HFFc6 (cell line): Measurements from ENCODE around the gene DKKL1. TPM values are rescaled to one million over a fixed set of nuclear protein-coding genes. Genes with fewer than 3 reads are reported as not detected.
"Not testable (repeated sequence)": the region's sequence is repeated elsewhere in the genome, so short reads cannot be mapped to it uniquely, and the experiment has no call there.

Experiments used
- DNase-seq: peaks from one replicate; pipeline ENCODE4 v3.0.0-alpha.2; 2018
- H3K27ac Mint-ChIP-seq: 2 replicates; pipeline ENCODE4 v1.8.0; 2020; ENCODE audit warnings: mild to moderate bottlenecking, mixed read lengths
- H3K27me3 Mint-ChIP-seq: 2 replicates; pipeline ENCODE4 v1.8.0; 2021; ENCODE audit warnings: mild to moderate bottlenecking, moderate library complexity, mixed read lengths; ENCODE audit not compliant: insufficient read depth
- H3K36me3 Mint-ChIP-seq: 2 replicates; pipeline ENCODE4 v1.8.0; 2021; ENCODE audit warnings: low read depth, mixed read lengths
- H3K4me1 Mint-ChIP-seq: 2 replicates; pipeline ENCODE4 v1.8.0; 2020; ENCODE audit warnings: low read depth, mixed read lengths
- H3K4me3 Mint-ChIP-seq: 2 replicates; pipeline ENCODE4 v1.8.0; 2020; ENCODE audit warnings: mild to moderate bottlenecking, moderate library complexity, mixed read lengths
- H3K9me3 Mint-ChIP-seq: 2 replicates; pipeline ENCODE4 v1.8.0; 2020; ENCODE audit warnings: mild to moderate bottlenecking, mixed read lengths
- long read RNA-seq: library from polyadenylated mRNA; unstranded; transcript quantifications from one replicate; pipeline ENCODE4 v2.0.0, GENCODE V29; 2019
- total RNA-seq, 6 experiments: library from RNA; stranded (reverse); fragmentation: NEBNext Ultra II Directional; extraction: Animal tissue kit (Norgen Biotek cat#: 25700); gene quantifications; 2 replicates in 1 of 6; 3 replicates in 5 of 6; pipeline ENCODE4 v1.2.3, GENCODE V29; 2021
- TF ChIP-seq, protein P1 (sequence below): fragments of 200-600 bp; sonication (generic); IDR thresholded peaks from 2 replicates; pipeline ENCODE4 v1.5.0; 2021; ENCODE audit warnings: antibody characterized with exemption, mild to moderate bottlenecking

Gene DKKL1
- total RNA-seq: not detected
- long read RNA-seq: 0 reads

DNA sequence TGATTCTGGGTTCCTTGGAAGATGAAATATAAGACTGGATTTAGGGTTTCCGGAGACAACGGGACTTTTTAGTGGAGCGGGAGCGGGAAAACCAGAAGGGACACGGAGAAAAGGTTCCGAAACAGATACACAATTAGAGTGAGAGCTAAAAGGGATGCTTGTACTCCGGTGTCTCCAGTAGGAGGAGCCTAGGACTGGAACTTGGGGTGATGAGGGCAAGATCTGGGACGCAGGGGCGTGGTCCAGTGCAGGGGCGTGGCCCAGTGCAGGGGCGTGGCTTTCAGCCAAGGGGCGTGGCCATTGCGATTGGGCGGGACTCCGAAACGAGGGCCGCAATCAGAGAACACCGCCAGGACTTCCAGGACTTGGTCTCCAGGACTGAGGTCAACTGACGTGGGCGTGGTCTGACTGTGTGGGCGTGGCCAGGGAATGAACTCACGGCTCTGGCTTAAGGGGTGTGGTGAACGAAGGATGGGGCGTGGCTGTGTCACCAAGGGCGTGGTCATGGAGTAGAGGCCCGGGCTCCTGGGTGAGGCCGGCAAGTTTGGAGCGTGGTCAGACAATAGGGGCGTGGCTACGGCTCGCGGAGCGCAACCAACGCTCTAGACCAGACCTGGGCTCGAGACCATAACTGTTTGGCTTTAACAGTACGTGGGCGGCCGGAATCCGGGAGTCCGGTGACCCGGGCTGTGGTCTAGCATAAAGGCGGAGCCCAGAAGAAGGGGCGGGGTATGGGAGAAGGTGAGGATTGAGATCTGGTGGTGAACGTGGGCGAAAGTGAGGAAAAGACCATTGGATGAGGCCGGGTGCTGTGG, at the start of gene DKKL1:
DKKL1 (plus strand) TSS at position 610 of the 815 bp plus-strand sequence; CDS start at position 732, 122 bp downstream.
- peak; percentile 99 for DNase-seq
- H3K36me3 Mint-ChIP-seq: peaks cover under 1% of the 10 kb centered on the region; the same call in 1 of the 2 replicates
- H3K4me1 Mint-ChIP-seq: peaks cover 18% of the 10 kb centered on the region

DNA sequence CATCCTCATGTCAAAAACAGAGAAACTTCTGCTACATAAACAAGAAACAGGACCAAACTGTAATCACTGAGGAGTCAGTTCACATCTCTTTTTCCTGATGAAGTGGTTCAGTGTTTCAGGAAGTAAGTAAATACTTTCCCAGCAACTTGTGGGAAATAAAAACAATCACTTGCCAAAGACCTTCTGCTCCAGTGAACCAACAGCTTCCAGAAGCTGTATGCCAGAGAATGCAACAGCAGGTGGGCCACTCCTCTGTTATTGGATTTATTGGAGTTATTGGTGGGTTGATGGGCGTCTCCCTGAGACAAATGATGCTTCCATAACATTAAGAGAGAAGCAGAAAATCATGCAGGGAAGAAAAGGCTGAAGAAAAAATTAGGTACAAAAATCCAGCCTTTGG, 48.6 kb upstream of the DKKL1 start:
- no peaks in the 10 kb centered on the region for H3K4me1 Mint-ChIP-seq
- peaks cover 9% of the 10 kb centered on the region for H3K36me3 Mint-ChIP-seq
- H3K9me3 Mint-ChIP-seq: peaks cover 11% of the 10 kb centered on the region
- no peak overlapping the region for H3K27ac Mint-ChIP-seq
- peaks cover 16% of the 10 kb centered on the region for H3K27me3 Mint-ChIP-seq
- no peak for DNase-seq
- H3K4me3 Mint-ChIP-seq: no peak overlapping the region
- TF ChIP-seq, protein P1, sequence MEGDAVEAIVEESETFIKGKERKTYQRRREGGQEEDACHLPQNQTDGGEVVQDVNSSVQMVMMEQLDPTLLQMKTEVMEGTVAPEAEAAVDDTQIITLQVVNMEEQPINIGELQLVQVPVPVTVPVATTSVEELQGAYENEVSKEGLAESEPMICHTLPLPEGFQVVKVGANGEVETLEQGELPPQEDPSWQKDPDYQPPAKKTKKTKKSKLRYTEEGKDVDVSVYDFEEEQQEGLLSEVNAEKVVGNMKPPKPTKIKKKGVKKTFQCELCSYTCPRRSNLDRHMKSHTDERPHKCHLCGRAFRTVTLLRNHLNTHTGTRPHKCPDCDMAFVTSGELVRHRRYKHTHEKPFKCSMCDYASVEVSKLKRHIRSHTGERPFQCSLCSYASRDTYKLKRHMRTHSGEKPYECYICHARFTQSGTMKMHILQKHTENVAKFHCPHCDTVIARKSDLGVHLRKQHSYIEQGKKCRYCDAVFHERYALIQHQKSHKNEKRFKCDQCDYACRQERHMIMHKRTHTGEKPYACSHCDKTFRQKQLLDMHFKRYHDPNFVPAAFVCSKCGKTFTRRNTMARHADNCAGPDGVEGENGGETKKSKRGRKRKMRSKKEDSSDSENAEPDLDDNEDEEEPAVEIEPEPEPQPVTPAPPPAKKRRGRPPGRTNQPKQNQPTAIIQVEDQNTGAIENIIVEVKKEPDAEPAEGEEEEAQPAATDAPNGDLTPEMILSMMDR: no peak

More for the DNA sequence above, at the start of gene DKKL1:
- Mint-ChIP-seq H3K27me3 (peaks cover 7% of the 10 kb centered on the region), H3K27ac (no peak within 1 kb of the TSS), H3K4me3 (no peak within 1 kb of the TSS), H3K9me3 (no peaks in the 10 kb centered on the region)
- TF ChIP-seq, protein P1: peak; percentile 47; the same call in 1 of the 2 replicates

DNA sequence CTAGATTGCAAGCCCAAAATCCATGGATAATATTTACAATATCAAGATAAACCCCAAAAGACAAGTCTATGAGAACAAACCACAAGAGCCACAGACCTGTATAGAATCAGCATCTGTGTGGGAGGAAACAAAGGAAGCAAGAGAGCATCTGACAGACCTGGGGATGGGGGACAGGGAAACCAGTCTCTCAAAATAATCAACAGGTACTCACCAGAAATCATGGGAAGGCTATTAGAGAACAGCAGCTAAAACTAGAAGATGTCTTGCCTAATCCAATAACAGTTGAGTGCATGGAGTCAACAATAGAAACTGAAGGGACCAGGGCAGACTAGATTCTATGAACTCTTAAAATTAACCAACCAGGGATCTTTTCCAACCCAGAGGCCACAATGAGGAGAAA, 47.4 kb upstream of the DKKL1 start:
- DNase-seq: no peak
- Mint-ChIP-seq H3K27me3 (peaks cover 5% of the 10 kb centered on the region; the same call in 1 of the 2 replicates), H3K27ac (no peak overlapping the region), H3K36me3 (peaks cover 9% of the 10 kb centered on the region), H3K4me3 (no peak overlapping the region), H3K4me1 (no peaks in the 10 kb centered on the region), H3K9me3 (peaks cover 11% of the 10 kb centered on the region)
- TF ChIP-seq, protein P1: no peak

DNA sequence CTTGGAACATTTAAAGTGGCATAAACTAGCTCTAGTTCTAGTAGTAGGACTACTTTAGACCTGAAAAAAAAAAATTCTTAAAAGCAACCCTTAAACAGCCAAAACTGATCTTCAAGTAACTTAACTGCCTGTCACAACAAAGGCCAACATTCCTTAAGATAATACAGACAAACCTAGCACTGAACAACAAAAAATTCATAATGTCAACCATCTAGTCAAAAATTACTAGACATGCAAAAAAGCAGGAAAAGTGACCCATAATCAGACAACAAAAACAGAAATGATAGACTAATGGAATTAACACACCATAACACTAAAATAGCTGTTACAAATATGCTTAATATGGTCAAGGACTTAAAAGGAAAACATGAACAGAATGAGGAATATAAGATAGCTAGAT, 45.4 kb upstream of the DKKL1 start:
- Mint-ChIP-seq H3K27me3 (peaks cover 3% of the 10 kb centered on the region; the same call in 1 of the 2 replicates), H3K36me3 (peaks cover 9% of the 10 kb centered on the region), H3K4me3 (no peak overlapping the region), H3K27ac (no peak overlapping the region), H3K9me3 (peaks cover 15% of the 10 kb centered on the region), H3K4me1 (no peaks in the 10 kb centered on the region)
- DNase-seq: no peak
- TF ChIP-seq, protein P1: no peak

DNA sequence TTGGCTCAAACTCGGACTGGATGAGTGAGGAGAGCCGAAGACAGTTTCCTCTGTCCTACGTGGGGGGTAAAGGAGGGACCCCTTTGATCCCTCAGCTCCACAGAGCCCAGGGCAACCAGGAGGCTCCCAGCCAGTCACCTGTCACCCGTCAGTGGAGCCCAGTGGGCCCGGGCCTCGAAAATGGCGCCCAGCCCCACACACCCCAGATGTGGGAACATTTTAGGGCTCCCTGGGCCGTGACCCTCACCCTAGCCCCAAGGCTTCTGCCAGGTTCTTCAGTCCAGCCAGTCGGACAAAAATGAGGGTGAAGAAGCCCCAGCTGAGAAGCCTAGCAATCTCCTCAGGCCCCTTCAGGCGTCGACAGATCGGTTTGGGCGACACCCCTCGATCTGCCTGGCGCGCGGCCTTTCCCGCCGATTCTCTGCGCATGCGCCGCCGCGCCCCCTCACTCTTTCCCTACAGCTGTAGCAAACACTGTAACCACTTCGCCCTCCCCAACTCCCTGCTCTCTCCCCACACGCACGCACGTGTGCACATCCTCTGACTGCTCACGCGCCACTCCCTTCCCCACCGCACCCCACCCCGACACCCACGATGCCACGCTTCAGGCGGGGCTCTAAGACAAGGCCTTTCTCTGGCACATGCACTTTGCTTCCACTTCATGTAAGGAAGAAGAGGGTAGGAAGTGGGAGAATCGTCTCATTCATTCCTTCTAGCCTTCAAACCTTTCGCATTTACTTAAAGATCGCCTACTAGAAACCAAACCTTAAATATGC, 38.7 kb upstream of the DKKL1 start, which contains the start of gene SLC6A16:
SLC6A16 (minus strand) TSS at position 391 of the 776 bp plus-strand sequence. CDS start 13,844 bp downstream, outside the sequence.
- no peak for DNase-seq
- no peak within 1 kb of the TSS for H3K4me3 Mint-ChIP-seq

DNA sequence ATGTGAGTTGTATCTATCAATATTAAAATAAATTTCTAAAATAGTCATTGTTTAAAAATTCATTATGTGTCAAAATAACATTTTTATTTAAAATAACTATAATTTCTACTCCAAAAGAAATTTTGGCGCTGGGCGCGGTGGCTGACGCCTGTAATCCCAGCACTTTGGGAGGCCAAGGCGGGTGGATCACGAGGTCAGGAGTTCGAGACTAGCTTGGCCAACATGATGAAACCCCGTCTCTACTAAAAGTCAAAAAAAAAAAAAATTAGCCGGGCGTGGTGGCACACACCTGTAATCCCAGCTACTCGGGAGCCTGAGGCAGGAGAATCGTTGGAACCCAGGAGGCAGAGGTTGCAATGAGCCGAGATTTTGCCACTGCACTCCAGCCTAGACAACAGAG, 37.9 kb upstream of the DKKL1 start:
- not testable (repeated sequence) for H3K9me3 Mint-ChIP-seq, H3K4me1 Mint-ChIP-seq, H3K4me3 Mint-ChIP-seq, H3K27ac Mint-ChIP-seq, DNase-seq, H3K27me3 Mint-ChIP-seq, H3K36me3 Mint-ChIP-seq

More for the DNA sequence above, 38.7 kb upstream of the DKKL1 start, which contains the start of gene SLC6A16:
- Mint-ChIP-seq H3K4me1 (no peaks in the 10 kb centered on the region; the same call in 1 of the 2 replicates), H3K27me3 (peaks cover 3% of the 10 kb centered on the region), H3K36me3 (no peaks in the 10 kb centered on the region; the same call in 1 of the 2 replicates), H3K27ac (no peak within 1 kb of the TSS), H3K9me3 (peaks cover 4% of the 10 kb centered on the region; the same call in 1 of the 2 replicates)
- TF ChIP-seq, protein P1: no peak
